Activated effector memory CD4-positive, alpha-beta T cell treated with Interleukin-2 at 50 U/mL for 16 hours (primary cell): ENCODE measurements around the gene PSMA8.
A peak's percentile ranks its signal among the peaks of the same experiment; 100 is the strongest.
"Not testable (repeated sequence)": the region's sequence is repeated elsewhere in the genome, so short reads cannot be mapped to it uniquely, and the experiment has no call there.

Experiments
- DNase-seq: peaks from one replicate; pipeline ENCODE4 v3.0.0-alpha.2; 2020

The PSMA8 gene

DNA sequence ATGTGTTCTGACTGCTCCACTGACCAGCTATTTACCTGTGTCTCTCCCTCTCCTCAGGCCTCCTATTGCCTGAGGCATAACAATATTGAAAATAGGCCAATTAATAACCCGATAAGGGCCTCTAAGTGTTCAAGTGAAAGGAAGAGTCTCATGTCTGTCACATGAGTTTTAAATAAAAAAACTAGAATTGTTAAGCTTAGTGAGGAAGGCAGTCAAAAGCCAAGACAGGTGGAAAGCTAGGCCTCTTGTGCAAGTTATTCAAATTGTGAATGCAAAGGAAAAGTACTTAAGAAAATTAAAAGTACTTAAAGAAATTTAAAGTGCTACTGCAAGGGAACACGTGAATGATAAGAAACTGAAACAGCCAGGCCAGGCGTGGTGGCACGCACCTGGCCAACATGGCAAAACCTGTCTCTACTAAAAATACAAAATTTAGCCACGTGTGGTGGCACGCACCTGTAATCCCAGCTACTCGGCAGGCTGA, 47.7 kb downstream of the PSMA8 start:
- DNase-seq = no peak

DNA sequence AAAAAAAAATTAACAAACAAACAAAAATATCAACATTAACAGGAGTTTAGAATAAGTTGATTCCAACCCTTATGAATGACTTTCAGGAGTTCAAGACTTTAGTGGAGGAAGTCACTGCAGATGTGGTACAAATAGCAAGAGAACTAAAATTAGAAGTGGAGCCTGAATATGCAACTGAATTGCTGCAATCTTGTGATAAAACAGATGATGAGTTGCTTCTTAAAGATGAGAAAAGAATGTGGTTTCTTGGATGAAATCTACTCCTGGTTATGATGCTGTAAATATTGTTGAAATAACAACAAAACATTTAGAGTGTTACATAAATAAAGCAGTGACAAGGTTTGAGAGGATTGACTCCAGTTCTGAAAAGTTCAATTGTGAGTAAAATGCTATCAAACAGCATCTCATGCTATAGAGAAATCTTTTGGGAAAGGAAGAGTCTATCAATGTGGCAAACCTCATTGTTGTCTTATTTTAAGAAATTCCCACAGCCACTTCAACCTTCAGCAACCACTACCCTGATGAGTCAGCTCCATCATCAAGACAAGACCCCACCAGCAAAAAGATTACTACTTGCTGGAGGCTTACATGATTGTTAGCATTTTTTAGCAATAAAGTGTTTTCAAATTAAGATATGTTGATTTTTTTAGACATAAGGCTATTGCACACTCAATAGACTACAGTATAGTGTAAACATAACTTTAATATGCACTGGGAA, 49.9 kb downstream of the PSMA8 start:
- no peak for DNase-seq

DNA sequence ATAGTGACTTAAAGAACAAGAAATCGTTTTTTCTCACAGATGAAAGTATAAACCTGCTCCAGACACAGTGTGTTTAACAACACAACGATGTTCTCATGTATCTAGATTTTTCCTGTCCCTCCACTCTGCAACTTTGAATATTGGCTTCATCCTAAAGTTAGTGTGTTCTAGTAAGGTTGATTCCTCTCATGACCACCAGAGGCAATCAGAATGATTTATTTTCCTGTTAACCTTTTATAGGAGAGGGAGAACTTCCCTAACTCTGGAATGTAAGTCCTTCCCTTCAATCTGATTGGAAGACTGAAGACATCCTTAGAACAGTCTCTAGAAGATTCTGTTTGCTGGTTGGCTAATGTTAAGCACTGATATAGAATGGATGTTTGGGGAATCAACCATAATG, 51.6 kb downstream of the PSMA8 start:
- no peak for DNase-seq

DNA sequence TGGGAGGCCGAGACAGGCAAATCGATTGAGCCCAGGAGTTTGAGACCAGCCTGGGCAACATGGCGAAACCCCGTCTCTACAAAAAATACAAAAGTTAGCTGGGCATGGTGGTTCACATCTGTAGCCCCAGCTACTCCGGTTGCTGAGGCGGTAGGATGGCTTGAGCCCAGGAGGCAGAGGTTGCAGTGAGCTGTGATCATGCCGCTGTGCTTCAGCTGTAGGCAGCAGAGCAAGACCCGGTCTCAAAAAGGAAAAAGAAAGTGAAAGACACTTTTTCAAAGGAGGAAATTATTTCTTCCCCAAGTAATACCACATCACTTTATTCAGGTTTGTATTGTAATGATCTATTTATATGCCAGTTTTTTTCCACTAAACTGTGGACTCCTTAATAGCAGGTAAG, 56.8 kb downstream of the PSMA8 start:
- peak; percentile 21 for DNase-seq

DNA sequence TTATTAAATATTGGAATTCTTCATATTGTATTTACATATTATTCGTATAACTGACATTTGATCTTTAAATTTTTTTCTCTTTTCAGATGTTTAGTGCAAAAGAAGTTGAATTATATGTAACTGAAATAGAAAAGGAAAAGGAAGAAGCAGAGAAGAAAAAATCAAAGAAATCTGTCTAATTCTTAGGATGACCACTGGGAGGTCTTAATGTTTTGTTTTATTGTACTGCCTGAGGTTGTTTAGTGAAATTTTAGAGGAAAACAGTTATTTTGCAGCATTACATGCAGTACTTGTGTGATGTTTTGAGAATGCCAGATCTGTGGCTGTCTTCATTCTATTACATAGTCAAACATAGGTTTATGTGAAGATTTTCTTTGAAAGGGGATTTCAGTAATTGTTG, 58.6 kb downstream of the PSMA8 start:
- DNase-seq = no peak

DNA sequence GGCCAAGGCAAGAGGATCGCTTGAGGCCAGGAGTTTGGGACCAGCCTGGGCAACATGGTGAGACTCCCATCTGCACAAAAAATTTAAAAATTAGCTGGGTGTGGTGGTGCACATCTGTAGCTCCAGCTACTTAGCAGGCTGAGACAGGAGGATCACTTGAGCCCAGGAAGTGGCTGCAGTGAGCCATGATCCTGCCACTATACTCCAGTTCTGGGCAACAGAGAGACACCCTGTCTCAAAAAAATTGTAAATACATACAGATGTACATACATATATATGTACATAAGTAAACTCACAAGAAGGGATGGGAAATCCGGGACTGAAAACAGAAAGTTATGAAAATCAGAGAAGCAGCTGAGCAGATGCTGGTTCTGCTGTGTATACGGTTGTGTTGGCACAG, 62.9 kb downstream of the PSMA8 start:
- no peak for DNase-seq

DNA sequence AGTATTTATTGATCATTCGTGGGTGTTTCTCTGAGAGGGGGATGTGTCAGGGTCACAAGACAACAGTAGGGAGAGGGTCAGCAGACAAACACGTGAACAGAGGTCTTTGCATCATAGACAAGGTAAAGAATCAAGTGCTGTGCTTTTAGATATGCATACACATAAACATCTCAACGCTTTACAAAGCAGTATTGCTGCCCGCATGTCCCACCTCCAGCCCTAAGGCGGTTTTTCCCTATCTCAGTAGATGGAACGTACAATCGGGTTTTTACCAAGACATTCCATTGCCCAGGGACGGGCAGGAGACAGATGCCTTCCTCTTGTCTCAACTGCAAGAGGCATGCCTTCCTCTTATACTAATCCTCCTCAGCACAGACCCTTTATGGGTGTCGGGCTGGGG, 68.3 kb downstream of the PSMA8 start:
- DNase-seq = not testable (repeated sequence)

DNA sequence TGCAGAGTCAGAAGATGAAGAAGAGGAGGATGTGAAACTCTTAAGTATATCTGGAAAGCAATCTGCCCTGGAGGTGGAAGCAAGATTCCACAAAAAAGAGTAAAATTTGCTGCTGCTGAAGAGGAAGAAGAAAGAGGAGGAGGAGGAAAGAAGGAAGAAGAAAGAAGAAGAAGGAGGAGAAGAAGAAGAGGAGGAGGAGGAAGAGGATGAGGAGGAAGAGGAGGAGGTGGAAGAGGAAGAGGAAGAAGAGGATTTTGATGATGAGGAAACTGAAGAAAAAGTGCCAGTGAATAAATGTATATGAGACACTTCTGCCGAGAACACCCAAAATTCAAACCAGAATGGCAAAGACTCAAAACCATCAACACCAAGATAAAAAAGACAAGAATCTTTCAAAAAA, 71.6 kb downstream of the PSMA8 start:
- no peak for DNase-seq

DNA sequence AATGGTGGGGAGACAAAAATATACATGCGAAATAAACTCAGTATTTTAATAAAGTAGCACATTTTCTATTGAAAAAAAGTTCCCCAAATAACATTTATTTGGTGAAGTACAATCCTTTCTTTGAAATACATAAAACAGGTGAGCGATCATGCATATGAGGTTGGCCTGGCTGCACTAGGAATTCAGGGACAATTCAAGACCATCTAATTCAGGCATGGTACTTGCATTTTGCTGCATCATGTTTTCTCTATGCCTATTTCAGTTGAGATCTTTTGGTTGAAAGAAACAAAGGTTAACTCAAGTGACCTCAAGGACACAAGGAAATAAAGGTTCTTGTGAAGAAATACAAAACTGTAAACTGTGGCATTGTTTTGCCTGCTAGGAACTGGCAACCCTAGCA, 72.8 kb downstream of the PSMA8 start:
- no peak for DNase-seq

DNA sequence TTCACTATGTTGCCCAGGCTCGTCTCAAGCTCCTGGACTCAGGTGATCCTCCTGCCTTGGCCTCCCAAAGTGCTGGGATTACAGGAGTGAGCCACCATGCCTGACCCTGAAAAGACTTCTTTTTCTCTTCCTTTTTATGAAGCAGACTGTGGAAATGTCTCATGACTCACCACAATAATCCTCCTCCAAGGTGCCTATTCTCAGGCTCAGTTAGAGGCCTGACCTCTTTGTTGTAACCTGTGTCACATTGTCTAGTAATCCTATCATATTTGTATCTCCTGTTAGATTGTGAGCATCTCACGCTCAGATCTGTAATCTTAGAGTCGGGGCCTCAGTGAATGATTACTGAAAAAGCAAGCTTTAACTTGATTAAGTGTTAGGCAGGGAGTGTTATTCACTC, 74.3 kb downstream of the PSMA8 start:
- no peak for DNase-seq

DNA sequence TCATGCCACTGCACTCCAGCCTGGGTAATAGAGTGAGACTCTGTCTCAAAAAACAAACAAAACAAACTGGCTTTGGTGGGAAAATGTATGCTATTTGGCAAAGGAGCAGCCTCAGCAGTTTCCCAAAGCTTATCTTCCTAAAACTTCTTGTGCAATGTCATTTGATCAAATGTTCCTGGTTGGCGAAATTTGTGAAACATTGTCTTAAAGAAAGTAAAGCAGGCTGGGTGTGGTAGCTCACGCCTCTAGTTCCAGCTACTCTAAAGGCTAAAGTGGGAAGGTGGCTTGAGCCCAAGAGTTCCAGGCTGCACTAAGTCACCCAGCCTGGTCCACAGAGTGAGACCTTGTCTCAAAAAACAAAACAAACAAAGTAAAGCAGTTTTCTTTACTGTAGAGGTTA, 75.3 kb downstream of the PSMA8 start:
- DNase-seq = no peak

DNA sequence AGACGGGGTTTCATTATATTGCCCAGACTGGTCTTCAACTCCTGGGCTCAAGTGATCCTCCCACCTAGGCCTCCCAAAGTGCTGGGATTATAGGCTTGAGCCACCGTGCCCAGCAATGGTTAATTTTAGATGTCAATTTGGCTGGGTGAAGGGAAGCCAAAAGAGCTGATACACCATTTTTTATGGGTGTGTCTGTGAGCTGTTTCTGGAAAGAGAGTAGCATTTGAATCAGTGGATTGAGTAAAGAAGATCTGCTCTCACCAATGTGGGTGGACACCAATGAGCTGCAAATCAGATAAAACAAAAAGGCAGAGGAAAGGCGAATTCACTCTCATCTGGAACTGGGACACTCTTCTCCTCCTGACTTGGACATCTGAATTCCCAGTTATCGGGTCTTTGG, 76.5 kb downstream of the PSMA8 start:
- no peak for DNase-seq

DNA sequence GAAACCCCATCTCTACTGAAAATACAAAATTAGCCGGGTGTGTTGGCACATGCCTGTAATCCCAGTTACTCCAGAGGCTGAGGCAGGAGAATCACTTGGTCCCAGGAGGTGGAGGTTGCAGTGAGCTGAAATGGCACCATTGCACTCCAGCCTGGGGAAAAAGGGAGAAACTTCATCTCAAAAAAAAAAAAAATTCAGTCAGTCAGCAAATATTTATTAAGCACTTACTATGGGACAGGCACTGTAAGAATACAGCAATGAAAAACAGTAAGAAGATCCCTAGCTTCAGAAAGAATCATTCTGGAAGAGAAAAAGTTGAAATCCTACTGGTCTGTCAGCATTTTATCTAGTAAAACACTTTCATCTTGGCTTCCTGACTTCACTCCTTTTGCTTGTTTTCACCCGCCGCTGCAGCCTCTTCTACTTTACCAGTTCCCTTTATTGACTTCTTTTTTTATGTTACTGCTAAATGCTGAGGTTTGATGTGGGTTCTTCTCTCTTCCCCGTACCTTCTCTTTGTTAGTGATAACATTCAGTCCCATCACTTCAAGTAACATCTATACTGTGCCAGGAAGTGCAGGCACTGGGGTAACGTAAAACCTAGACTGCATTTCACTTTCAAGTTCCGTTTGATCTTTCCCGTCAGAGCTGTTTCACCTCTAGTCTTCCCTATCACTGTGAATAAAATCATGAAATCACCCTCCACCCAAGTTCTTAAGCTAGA, 81.7 kb downstream of the PSMA8 start:
- DNase-seq = peak; percentile 2

DNA sequence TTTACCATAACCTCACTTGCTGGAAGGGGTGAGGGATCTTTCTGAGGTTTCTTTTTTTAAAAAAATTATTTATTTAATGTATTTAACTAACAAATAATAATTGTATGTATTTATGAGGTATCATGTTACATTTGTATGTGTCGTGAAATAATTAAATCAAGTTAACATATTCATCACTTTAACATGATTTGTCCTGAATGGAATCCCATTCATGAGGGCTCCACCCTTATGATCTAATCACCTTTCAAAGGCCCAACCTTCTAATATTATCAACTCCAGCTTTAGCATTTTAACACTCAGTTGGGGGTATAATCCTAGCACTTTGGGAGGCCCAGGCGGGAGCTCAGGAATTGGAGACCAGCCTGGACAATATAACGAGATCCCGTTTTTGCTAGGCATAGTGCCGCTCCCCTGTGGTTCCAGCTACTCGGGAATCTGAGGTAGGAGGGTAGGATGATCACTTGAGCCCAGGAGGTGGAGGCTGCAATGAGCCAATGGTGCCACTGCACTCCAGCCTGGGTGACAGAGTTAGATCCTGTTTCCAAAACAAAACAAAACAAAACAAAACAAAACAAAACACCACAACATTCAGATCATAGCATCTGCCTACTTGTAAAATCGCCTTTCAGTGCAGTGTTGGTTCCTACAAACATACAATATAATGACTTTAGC, 91.5 kb downstream of the PSMA8 start:
- no peak for DNase-seq

DNA sequence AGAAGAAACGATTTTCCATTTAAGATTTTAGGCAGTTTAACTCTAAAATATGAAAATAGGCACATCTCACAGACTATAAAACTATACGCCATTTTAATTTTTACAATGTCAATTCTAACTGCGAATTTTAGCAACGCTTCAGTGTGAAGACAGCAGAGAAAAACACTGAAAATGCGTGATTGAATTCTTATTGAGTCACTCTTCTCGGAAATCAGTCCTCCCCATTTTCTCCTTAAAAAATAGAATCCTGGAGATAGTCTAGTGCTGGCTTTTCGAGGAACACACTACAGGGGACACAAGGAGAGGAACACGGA, 92.2 kb downstream of the PSMA8 start:
- no peak for DNase-seq

DNA sequence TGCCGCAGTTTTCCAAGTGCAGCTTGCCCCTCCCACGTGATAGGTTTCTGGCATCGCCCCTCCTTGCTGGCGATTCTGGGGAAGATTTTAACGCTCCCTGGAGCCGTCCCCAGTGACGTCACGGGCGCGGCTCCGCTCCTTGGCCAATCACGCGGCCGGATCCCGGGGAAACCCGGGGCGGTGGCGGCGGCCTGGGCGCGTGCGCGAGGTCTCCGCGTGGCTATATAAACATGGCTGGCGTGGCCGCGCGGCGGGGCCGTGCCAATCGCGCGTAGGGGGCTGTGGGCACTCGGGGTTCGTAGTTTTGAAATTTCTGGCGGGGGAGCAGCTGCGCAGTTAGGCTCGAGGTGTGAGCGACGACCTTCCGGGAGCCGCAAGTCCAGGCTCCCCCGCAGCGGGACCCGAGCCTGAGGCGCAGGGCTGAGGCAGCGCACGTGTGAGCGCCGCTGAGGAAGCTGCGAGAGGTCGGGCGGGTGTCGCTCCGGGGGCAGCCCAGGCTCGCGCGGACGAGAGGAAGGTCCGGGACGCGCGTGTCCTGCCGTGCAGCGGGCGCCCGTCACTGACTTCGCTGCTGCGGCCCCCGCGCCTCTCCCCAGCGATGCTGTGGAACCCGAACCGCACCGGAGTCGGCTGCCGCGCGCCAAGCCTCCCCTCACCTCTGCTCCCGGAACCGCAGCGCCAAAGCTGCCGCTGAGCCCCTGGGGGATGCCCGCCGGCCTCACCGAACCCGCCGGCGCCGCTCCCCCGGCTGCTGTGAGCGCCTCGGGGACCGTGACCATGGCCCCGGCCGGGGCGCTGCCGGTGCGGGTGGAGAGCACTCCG, 92.8 kb downstream of the PSMA8 start, which contains the start of gene TAF4B:
TSS of gene TAF4B (plus strand) at position 217 of the 822 bp plus-strand sequence. CDS start at position 706, 489 bp downstream.
- peak; percentile 87 for DNase-seq

DNA sequence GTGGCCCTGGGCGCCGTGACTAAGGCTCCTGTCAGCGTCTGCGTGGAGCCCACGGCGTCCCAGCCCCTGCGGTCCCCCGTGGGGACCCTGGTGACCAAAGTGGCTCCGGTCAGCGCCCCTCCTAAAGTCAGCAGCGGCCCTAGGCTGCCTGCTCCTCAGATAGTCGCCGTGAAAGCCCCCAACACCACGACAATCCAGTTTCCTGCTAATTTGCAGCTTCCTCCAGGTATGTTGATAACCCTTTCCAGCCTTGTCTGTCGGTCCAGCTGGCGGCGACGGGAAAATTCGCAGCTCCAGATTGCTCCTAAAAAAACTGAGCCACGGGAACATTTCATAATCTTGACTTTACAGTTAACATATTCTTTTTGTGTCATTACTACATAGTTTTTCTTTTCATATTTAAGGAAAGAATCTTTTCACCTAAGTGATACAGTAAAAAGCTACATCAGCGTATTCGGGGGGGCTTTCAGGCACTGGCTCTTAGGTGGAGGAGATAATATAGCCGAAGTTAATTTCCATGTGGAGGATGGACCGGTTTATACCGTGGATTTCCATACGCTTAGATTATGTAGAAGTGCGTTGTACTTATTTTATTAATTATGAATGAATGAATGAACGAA, 93.5 kb downstream of the PSMA8 start:
- DNase-seq = no peak

DNA sequence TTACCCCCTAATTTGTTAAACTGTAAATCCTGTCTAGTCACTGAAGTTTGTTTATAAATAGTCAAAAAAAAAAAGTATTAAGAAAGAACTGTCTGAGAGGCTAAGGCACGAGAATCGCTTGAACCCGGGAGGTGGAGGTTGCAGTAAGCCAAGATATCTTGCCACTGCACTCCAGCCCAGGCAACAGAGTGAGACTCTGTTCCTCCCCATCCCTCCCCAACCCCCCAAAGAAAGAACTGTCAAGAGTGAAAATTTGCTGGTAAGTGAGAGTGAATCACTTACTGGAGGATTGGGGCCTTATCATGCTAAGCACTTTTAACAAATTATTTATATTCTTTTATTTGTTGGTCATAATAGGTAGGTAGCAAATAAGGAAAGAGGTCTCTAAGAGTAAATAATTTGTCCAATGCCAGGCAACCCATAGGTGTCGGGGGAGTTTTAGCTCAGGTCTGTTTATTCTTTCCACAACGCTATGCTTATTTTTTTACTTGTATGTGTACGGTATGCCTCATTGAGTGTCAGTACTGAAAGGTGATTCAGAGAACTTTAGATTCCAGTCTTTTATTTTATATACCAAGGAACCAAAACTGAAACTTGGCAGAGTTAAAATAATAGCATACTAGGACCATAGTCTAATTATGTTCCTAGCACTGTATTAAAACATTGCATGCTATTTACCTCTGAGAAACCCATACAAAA, 95.0 kb downstream of the PSMA8 start:
- DNase-seq = no peak

DNA sequence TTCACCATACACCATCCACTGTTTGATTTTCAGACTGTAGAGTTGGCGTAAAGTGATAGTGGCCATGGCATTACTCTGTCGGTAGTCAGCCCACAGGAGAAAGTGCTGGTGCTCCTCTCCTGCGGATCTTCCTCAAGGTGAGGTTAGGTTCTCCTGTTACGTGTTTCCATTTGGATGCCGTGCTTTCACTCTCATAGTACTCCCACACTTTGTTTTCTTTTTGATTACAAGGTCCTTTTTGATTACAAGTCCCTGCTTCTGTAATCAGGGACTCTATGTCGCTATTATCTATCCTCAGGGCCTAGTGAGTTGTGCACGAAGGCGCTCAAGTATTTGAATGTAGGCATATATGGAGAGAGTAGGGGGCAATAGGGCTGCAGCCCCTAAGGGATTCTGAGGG, 96.8 kb downstream of the PSMA8 start:
- DNase-seq = no peak

DNA sequence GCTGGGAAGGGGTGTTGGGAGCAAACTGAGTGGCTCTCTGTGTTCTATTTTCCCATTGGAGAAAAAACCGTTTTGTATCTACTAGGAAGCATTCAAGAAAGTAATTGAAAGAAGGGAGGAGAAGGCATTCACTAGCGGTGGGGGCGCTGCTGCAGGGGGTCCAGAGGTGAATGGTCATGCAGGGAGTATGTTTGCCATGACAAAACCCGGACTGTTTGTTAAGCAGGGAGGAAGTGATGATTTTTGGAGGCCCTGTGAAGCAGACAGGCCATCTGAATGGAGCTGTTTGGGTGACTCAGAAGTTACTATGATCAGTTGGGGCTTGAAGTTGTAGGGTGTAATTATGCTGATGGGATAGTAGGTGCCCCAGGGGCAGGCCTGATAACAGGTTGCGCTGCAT, 99.5 kb downstream of the PSMA8 start:
- no peak for DNase-seq

DNA sequence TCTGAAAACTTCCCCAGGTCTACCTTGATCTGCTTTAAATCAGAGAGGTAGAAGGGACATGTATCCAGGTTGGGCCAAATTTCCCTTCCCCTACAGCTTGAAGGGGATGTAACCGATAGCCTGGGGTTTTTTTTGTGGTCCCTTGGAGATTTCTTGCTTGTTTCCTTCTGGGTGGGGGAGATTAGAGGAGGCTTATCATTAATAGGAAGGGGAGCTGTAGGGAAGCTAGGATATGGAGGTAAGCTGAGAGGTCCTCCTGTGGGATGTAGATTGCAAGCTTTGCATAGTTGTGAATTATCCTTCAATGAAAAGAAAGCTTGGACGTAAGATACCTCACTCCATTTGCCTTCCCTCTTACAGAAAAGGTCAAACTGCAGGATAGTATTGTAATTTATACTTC, 103.7 kb downstream of the PSMA8 start:
- DNase-seq = not testable (repeated sequence)

DNA sequence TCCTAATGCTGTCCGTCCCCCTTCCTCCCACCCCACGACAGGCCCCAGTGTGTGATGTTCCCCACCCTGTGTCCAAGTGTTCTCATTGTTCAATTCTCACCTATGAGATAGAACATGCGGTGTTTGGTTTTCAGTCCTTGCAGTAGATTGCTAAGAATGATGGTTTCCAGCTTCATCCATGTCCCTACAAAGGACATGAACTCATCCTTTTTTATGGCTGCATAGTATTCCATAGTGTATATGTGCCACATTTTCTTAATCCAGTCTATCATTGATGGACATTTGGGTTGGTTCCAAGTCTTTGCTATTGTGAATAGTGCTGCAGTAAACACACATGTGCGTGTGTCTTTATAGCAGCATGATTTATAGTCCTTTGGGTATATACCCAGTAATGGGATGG, 105.0 kb downstream of the PSMA8 start:
- DNase-seq = not testable (repeated sequence)
